ENCODE data around the gene TEAD1. TPM values are rescaled to one million over a fixed set of nuclear protein-coding genes. Genes with fewer than 3 reads are reported as not detected.
"Not testable (repeated sequence)": the region's sequence is repeated elsewhere in the genome, so short reads cannot be mapped to it uniquely, and the experiment has no call there.

TEAD1 gene
- total RNA-seq, 1 experiment from 2014 or later: 106 TPM

DNA sequence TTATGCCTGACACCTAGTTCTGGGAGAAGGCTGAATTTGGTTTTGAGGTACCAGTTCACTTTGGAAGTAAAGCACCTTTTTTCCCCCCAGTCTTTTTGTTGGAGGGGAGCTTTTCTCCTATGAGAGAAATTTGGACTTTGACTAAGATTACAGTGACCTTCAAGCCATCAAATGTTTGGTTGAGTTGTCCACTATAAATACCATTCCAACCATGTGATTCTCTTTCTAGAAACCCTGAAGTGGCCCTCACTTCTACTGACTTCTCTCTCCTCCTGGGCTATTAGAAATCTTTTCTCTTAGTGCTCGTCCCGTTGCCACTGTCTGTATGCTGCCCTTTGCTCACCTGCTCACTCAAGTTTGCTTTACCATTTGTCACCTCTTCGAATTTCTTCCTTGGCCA lies 82.6 kb downstream of the TEAD1 start:
- Histone ChIP-seq H3K27ac (no peak overlapping the region), H3K79me2 (ENCODE audit: low read depth) (peaks cover 93% of the 10 kb centered on the region), H3K36me3 (ENCODE audit: low read depth) (no peaks in the 10 kb centered on the region), H3K4me2 (no peak overlapping the region), H4K20me1 (ENCODE audit: insufficient read depth) (0 out of 2 replicates have a peak, but pooled peaks cover 6% of the 10 kb centered on the region), H3K9me2 (ENCODE audit: insufficient read depth) (no peaks in the 10 kb centered on the region), H3K4me3 (no peak overlapping the region), H3K4me1 (replicated peaks; ENCODE audit: insufficient read depth) (peaks cover 27% of the 10 kb centered on the region), H3F3A (ENCODE audit: insufficient read depth, low read depth) (0 out of 2 replicates have a peak, but pooled peaks cover 9% of the 10 kb centered on the region), H3K9me3 (ENCODE audit: insufficient read depth, low read depth) (no peaks in the 10 kb centered on the region), H2AFZ (no peak overlapping the region), H3K27me3 (ENCODE audit: insufficient read depth, low read depth) (no peaks in the 10 kb centered on the region)
- no peak for DNase-seq
- ChIA-PET POLR2A (ENCODE audit: unreplicated experiment) (no interaction called here), CTCF (no interaction called here)
- intact Hi-C loops (cut with micrococcal nuclease; ENCODE audit: unreplicated experiment): loop anchor here (10.0 kb wide), 1 partner anchor 48 kb away; no protein-coding TSS in a partner anchor
- no peak for TF ChIP-seq EZH2 (IDR thresholded peaks at IDR 0.05; ENCODE audit: low read depth)
- TF ChIP-seq, protein P1, sequence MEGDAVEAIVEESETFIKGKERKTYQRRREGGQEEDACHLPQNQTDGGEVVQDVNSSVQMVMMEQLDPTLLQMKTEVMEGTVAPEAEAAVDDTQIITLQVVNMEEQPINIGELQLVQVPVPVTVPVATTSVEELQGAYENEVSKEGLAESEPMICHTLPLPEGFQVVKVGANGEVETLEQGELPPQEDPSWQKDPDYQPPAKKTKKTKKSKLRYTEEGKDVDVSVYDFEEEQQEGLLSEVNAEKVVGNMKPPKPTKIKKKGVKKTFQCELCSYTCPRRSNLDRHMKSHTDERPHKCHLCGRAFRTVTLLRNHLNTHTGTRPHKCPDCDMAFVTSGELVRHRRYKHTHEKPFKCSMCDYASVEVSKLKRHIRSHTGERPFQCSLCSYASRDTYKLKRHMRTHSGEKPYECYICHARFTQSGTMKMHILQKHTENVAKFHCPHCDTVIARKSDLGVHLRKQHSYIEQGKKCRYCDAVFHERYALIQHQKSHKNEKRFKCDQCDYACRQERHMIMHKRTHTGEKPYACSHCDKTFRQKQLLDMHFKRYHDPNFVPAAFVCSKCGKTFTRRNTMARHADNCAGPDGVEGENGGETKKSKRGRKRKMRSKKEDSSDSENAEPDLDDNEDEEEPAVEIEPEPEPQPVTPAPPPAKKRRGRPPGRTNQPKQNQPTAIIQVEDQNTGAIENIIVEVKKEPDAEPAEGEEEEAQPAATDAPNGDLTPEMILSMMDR (conservative IDR thresholded peaks at IDR 0.05): no peak
- no TSS peak for BruUV-seq (replicated peaks)

DNA sequence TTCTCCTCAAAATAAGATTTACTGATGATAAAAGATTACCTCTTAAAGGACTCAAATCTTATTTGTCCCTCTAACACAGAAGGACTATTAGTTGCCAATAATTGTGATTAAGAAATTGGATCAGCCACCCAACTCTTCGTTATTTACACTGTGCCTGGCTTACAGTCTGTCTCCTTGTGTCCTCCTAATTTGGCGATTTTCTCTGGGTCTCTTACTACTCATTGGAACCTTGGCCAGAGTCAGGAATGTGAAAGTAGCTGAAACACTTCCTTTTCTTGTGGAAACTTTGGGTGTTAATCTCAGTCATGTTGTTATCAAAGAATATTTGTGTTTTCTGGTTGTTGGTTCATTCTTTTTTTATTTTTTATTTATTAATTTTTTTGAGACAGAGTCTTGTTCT lies 83.2 kb downstream of the TEAD1 start:
- TF ChIP-seq EZH2 (IDR thresholded peaks at IDR 0.05; ENCODE audit: low read depth): no peak
- intact Hi-C loops (cut with micrococcal nuclease; ENCODE audit: unreplicated experiment): loop anchor here (10.0 kb wide), 1 partner anchor 47 kb away; no protein-coding TSS in a partner anchor
- Histone ChIP-seq H4K20me1 (ENCODE audit: insufficient read depth) (0 out of 2 replicates have a peak, but pooled peaks cover 6% of the 10 kb centered on the region), H3F3A (ENCODE audit: insufficient read depth, low read depth) (0 out of 2 replicates have a peak, but pooled peaks cover 9% of the 10 kb centered on the region), H3K4me1 (replicated peaks; ENCODE audit: insufficient read depth) (peaks cover 27% of the 10 kb centered on the region), H3K4me3 (no peak overlapping the region), H3K27me3 (ENCODE audit: insufficient read depth, low read depth) (no peaks in the 10 kb centered on the region), H3K9me3 (ENCODE audit: insufficient read depth, low read depth) (no peaks in the 10 kb centered on the region), H3K79me2 (ENCODE audit: low read depth) (peaks cover 95% of the 10 kb centered on the region), H3K9me2 (ENCODE audit: insufficient read depth) (no peaks in the 10 kb centered on the region), H3K36me3 (ENCODE audit: low read depth) (no peaks in the 10 kb centered on the region), H3K27ac (no peak overlapping the region), H2AFZ (no peak overlapping the region), H3K4me2 (no peak overlapping the region)
- no TSS peak for BruUV-seq (replicated peaks)
- ChIA-PET CTCF (no interaction called here), POLR2A (ENCODE audit: unreplicated experiment) (no interaction called here)
- no peak for DNase-seq

DNA sequence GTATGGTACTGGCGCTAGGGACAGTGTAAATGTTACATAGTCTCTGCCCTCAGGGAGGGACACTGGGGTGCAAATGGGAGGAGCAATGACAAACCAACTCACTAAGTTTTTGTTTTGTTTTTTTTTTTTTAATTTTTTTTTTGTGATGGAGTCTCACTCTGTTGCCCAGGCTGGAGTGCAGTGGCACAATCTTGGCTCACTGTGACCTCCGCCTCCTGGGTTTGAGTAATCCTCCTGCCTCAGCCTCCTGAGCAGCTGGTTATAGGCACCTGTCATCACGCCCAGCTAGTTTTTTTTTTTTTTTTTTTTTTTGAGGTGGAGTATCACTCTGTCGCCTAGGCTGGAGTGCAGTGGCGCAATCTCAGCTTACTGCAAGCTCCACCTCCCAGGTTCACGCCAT lies 83.9 kb downstream of the TEAD1 start:
- H3K4me3 ChIP-seq; H3K27ac ChIP-seq; H4K20me1 ChIP-seq (ENCODE audit: insufficient read depth); H3K36me3 ChIP-seq (ENCODE audit: low read depth); CTCF ChIA-PET; DNase-seq; H3K27me3 ChIP-seq (ENCODE audit: insufficient read depth, low read depth); H3K9me2 ChIP-seq (ENCODE audit: insufficient read depth); H3K9me3 ChIP-seq (ENCODE audit: insufficient read depth, low read depth); POLR2A ChIA-PET (ENCODE audit: unreplicated experiment); H2AFZ ChIP-seq; H3F3A ChIP-seq (ENCODE audit: insufficient read depth, low read depth); BruUV-seq (replicated peaks); H3K4me2 ChIP-seq: not testable (repeated sequence)
- Histone ChIP-seq H3K79me2 (ENCODE audit: low read depth) (peaks cover 92% of the 10 kb centered on the region), H3K4me1 (replicated peaks; ENCODE audit: insufficient read depth) (peaks cover 27% of the 10 kb centered on the region)
- intact Hi-C loops (cut with micrococcal nuclease; ENCODE audit: unreplicated experiment): loop anchor here (10.0 kb wide), 1 partner anchor 47 kb away; no protein-coding TSS in a partner anchor

DNA sequence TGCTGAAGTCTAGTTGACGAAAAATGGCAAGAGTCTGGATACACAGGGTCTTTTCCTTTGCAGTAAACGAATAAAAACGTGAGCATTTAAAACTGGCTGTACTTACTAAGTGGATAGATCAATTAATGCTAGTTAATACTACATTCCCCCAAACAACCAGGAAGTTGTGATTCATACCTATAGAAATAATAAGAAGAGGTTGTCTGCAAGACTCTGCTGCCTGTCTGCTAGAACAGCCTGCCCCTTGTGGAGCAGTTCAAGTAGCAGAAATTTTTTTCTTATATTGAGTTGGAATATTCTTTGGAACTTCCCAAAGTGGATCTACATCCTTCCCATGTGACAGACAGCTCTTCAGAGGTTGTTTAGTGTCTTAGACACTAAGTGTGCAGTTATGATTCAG lies 86.8 kb downstream of the TEAD1 start:
- Histone ChIP-seq H2AFZ (no peak overlapping the region), H3K27me3 (ENCODE audit: insufficient read depth, low read depth) (no peaks in the 10 kb centered on the region), H3K4me1 (replicated peaks; ENCODE audit: insufficient read depth) (0 out of 2 replicates have a peak, but pooled peaks cover 11% of the 10 kb centered on the region), H4K20me1 (ENCODE audit: insufficient read depth) (0 out of 2 replicates have a peak, but pooled peaks cover 3% of the 10 kb centered on the region), H3K27ac (peak overlapping the region; percentile 19; the same call in 1 of the 2 replicates), H3K4me2 (no peak overlapping the region), H3K79me2 (ENCODE audit: low read depth) (peaks cover 71% of the 10 kb centered on the region), H3K4me3 (no peak overlapping the region), H3K9me2 (ENCODE audit: insufficient read depth) (no peaks in the 10 kb centered on the region), H3F3A (ENCODE audit: insufficient read depth, low read depth) (no peaks in the 10 kb centered on the region), H3K36me3 (ENCODE audit: low read depth) (no peaks in the 10 kb centered on the region), H3K9me3 (ENCODE audit: insufficient read depth, low read depth) (no peaks in the 10 kb centered on the region)
- POLR2A ChIA-PET (ENCODE audit: unreplicated experiment): interaction anchor here (0.5 kb wide), 1 partner anchor 84 kb away, joined by 3 read pairs; no protein-coding TSS in a partner anchor
- BruUV-seq (replicated peaks): no TSS peak
- no peak for DNase-seq
- TF ChIP-seq, protein P1 (conservative IDR thresholded peaks at IDR 0.05): peak; percentile 42; the same call in 1 of the 2 replicates
- TF ChIP-seq EZH2 (IDR thresholded peaks at IDR 0.05; ENCODE audit: low read depth): no peak
- CTCF ChIA-PET: no interaction called here
- intact Hi-C loops (cut with micrococcal nuclease; ENCODE audit: unreplicated experiment): no loop called here
